Subcutaneous abdominal adipose tissue (tissue), 5 donors: ENCODE results near the gene DHX40.
"Not testable (repeated sequence)": the region's sequence is repeated elsewhere in the genome, so short reads cannot be mapped to it uniquely, and the experiment has no call there.

Experiments used
- H3K27ac ChIP-seq: one replicate; pipeline ENCODE4 v1.7.0; 2013; ENCODE audit warnings: low read depth, mild to moderate bottlenecking, inconsistent platforms, low read length, moderate library complexity
- H3K27me3 ChIP-seq, 5 donors: one replicate each; pipeline ENCODE4 v1.7.0; 2013; ENCODE audit warnings: low read length in 5 of 5, inconsistent platforms in 1 of 5; ENCODE audit not compliant: control insufficient read depth in 5 of 5, insufficient read depth in 4 of 5
- H3K36me3 ChIP-seq, 5 donors: one replicate each; pipeline ENCODE4 v1.7.0; 2013; ENCODE audit warnings: low read length in 5 of 5; ENCODE audit not compliant: control insufficient read depth in 5 of 5, insufficient read depth in 5 of 5
- H3K4me1 ChIP-seq, 5 donors: one replicate each; pipeline ENCODE4 v1.7.0; 2013; ENCODE audit warnings: low read length in 5 of 5, mild to moderate bottlenecking in 3 of 5, moderate library complexity in 1 of 5; ENCODE audit not compliant: control insufficient read depth in 5 of 5, insufficient read depth in 5 of 5
- H3K4me3 ChIP-seq, 5 donors: one replicate each; pipeline ENCODE4 v1.7.0; 2013; ENCODE audit warnings: low read length in 5 of 5, low read depth in 1 of 5
- H3K9ac ChIP-seq, 5 donors: one replicate each; pipeline ENCODE4 v1.7.0; 2013; ENCODE audit warnings: low read length in 5 of 5, mild to moderate bottlenecking in 4 of 5, moderate library complexity in 3 of 5
- H3K9me3 ChIP-seq, 5 donors: one replicate each; pipeline ENCODE4 v1.7.0; 2013; ENCODE audit warnings: low read length in 5 of 5; ENCODE audit not compliant: control insufficient read depth in 5 of 5
- donor health status: healthy.
- donor health status: healthy.
- donor health status: healthy.
- donor health status: healthy.
- donor health status: healthy.

DHX40 gene

GRCh38 chr17:59652119-59652518 is 86.7 kb downstream of the DHX40 start:
- Histone ChIP-seq H3K4me3 (no peak overlapping the region), H3K27ac (no peak overlapping the region), H3K4me1 (no peaks in the 10 kb centered on the region), H3K36me3 (peaks cover 68 to 86% (median 76%) of the 10 kb centered on the region in 5 donors), H3K9me3 (no peaks in the 10 kb centered on the region), H3K27me3 (no peaks in the 10 kb centered on the region), H3K9ac (no peak overlapping the region)

GRCh38 chr17:59656624-59657023 is 91.2 kb downstream of the DHX40 start:
- not testable (repeated sequence) for H3K27me3 ChIP-seq, H3K9me3 ChIP-seq, H3K4me3 ChIP-seq, H3K27ac ChIP-seq, H3K4me1 ChIP-seq, H3K9ac ChIP-seq
- peaks cover 60 to 84% (median 69%) of the 10 kb centered on the region in 5 donors for H3K36me3 ChIP-seq
